Measurements from ENCODE around the gene MED15. TPM values are rescaled to one million over a fixed set of nuclear protein-coding genes. Genes with fewer than 3 reads are reported as not detected.
A peak's percentile ranks its signal among the peaks of the same experiment; 100 is the strongest.

The MED15 gene
- total and polyA plus RNA-seq, 4 donors = 57.8 to 123 (median 69.1) TPM

DNA sequence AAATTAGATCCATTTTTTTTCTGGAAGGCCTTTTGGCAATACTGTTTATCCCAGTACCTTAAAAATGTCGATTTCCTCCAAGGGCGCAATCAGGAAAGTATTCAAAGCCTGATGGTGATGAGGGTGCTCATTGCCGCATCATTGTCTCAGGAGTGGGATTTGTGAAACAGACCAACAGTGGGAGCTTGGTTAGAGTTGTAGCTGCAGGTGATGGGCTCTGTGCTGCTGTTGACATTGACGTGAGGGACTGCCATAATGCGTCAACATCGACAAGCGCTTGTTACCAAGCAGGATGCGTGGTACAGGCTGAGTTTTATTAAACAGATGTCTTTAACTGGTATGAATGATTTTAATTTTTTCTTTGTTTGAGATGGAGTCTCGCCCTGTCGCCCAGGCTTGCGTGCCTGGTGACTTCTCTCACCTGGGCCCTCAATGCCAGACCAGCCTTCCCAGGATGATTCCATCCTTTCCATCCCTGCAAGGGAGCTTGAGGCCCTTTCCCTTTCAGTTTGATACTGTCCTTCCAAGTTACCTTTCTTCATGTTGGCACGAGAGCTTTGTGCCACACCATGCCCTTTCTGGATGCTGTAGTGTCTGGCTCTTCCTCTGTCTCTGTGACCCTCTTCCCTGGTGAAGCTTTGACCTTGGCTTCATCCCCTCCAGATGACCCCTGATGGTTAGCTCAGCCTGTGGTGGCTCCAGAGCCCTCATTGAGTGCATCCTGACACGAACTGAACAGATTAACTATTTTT lies 10.6 kb downstream of the MED15 start:
- peak overlapping the region in 1 of 2 donors; percentile 25 for H3K9ac ChIP-seq (ENCODE audit: insufficient read depth in 1 of 2, low read length in 2 of 2)
- DNase-seq (no peak), ATAC-seq (ENCODE audit: insufficient read depth, low FRiP score) (no peak)
- peaks cover 0 to 22% (median 1%) of the 10 kb centered on the region in 5 donors for H3K4me1 ChIP-seq (ENCODE audit: control insufficient read depth in 5 of 5, insufficient read depth in 5 of 5, low read length in 5 of 5)
- H3K36me3 ChIP-seq (ENCODE audit: control insufficient read depth in 4 of 4, insufficient read depth in 4 of 4, low read length in 4 of 4) = peaks cover 0 to 29% (median 2%) of the 10 kb centered on the region in 4 donors
- no peaks in the 10 kb centered on the region for H3K27me3 ChIP-seq (ENCODE audit: control insufficient read depth in 3 of 3, insufficient read depth in 3 of 3, low read length in 2 of 3)
- H3K4me3 ChIP-seq = no peak overlapping the region
- no peaks in the 10 kb centered on the region for H3K9me3 ChIP-seq (ENCODE audit: control insufficient read depth in 4 of 4, insufficient read depth in 3 of 4, low read length in 3 of 4)
- TF ChIP-seq, protein P1, sequence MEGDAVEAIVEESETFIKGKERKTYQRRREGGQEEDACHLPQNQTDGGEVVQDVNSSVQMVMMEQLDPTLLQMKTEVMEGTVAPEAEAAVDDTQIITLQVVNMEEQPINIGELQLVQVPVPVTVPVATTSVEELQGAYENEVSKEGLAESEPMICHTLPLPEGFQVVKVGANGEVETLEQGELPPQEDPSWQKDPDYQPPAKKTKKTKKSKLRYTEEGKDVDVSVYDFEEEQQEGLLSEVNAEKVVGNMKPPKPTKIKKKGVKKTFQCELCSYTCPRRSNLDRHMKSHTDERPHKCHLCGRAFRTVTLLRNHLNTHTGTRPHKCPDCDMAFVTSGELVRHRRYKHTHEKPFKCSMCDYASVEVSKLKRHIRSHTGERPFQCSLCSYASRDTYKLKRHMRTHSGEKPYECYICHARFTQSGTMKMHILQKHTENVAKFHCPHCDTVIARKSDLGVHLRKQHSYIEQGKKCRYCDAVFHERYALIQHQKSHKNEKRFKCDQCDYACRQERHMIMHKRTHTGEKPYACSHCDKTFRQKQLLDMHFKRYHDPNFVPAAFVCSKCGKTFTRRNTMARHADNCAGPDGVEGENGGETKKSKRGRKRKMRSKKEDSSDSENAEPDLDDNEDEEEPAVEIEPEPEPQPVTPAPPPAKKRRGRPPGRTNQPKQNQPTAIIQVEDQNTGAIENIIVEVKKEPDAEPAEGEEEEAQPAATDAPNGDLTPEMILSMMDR (IDR thresholded peaks at IDR 0.05; ENCODE audit: control extremely low read depth, extremely low read depth) = no peak
- WGBS, 2 donors = 87 to 88% methylated on average over 13 of the region's 13 CpGs
- H3K27ac ChIP-seq (ENCODE audit: low read depth in 1 of 2, low read length in 1 of 2) = no peak overlapping the region

DNA sequence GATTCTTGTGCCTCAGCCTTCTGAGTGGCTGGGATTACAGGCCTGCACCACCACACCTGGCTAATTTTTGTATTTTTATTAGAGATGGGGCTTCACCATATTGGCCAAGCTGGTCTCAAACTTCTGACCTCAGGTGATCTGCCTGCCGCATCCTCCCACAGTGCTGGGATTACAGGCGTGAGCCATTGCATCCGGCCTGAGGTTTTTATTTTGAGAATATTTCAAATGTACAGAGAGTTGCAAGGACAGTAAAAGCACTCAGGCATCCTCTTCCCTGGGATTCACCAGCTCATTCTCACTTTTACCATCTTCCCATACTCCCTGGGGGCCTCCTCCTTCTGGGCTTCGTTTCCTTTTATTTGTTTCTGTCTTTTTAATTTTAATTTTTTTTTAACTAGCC lies 12.1 kb downstream of the MED15 start:
- Histone ChIP-seq H3K4me1 (ENCODE audit: control insufficient read depth in 5 of 5, insufficient read depth in 5 of 5, low read length in 5 of 5) (peaks cover 3 to 24% (median 13%) of the 10 kb centered on the region in 5 donors), H3K9ac (ENCODE audit: insufficient read depth in 1 of 2, low read length in 2 of 2) (no peak overlapping the region), H3K4me3 (no peak overlapping the region), H3K36me3 (ENCODE audit: control insufficient read depth in 4 of 4, insufficient read depth in 4 of 4, low read length in 4 of 4) (peaks cover 0 to 29% (median 2%) of the 10 kb centered on the region in 4 donors), H3K27ac (ENCODE audit: low read depth in 1 of 2, low read length in 1 of 2) (no peak overlapping the region), H3K9me3 (ENCODE audit: control insufficient read depth in 4 of 4, insufficient read depth in 3 of 4, low read length in 3 of 4) (no peaks in the 10 kb centered on the region), H3K27me3 (ENCODE audit: control insufficient read depth in 3 of 3, insufficient read depth in 3 of 3, low read length in 2 of 3) (no peaks in the 10 kb centered on the region)
- WGBS, 2 donors = 79 to 83% methylated on average over 4 of the region's 4 CpGs
- TF ChIP-seq, protein P1 (IDR thresholded peaks at IDR 0.05; ENCODE audit: control extremely low read depth, extremely low read depth) = no peak
- no peak for ATAC-seq (ENCODE audit: insufficient read depth, low FRiP score)
- DNase-seq = no peak

DNA sequence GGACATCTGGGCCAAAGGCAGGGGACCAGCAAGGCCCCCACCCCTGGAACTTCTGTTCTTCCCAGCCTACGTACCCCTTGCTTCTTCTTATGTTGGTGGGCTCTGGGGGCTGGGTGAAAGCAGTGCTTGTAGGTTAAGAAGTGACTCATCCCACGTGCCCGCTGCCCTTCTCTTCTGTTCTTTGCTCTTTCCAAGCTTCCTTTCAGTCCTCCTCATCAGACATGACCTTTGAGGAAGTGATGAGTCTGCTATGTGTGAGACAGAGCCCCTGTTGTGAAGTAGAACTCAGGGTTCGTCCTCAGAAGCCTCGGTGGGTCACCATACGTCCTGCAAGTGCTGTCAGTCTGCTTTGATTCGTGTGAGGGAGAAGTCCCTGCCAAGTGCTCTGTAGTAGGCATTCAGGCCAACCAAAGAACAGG lies 12.7 kb downstream of the MED15 start:
- TF ChIP-seq, protein P1 (IDR thresholded peaks at IDR 0.05; ENCODE audit: control extremely low read depth, extremely low read depth) = no peak
- Histone ChIP-seq H3K27me3 (ENCODE audit: control insufficient read depth in 3 of 3, insufficient read depth in 3 of 3, low read length in 2 of 3) (no peaks in the 10 kb centered on the region), H3K9ac (ENCODE audit: insufficient read depth in 1 of 2, low read length in 2 of 2) (no peak overlapping the region), H3K4me1 (ENCODE audit: control insufficient read depth in 5 of 5, insufficient read depth in 5 of 5, low read length in 5 of 5) (peaks cover 3 to 21% (median 13%) of the 10 kb centered on the region in 5 donors), H3K9me3 (ENCODE audit: control insufficient read depth in 4 of 4, insufficient read depth in 3 of 4, low read length in 3 of 4) (no peaks in the 10 kb centered on the region), H3K4me3 (no peak overlapping the region), H3K36me3 (ENCODE audit: control insufficient read depth in 4 of 4, insufficient read depth in 4 of 4, low read length in 4 of 4) (peaks cover 0 to 26% (median 1%) of the 10 kb centered on the region in 4 donors), H3K27ac (ENCODE audit: low read depth in 1 of 2, low read length in 1 of 2) (peak overlapping the region in 1 of 2 donors; percentile 10)
- DNase-seq (no peak), ATAC-seq (ENCODE audit: insufficient read depth, low FRiP score) (no peak)
- WGBS, 2 donors = 68 to 76% methylated on average over 7 of the region's 7 CpGs
